ENCODE data around the gene ACP2.

DNA sequence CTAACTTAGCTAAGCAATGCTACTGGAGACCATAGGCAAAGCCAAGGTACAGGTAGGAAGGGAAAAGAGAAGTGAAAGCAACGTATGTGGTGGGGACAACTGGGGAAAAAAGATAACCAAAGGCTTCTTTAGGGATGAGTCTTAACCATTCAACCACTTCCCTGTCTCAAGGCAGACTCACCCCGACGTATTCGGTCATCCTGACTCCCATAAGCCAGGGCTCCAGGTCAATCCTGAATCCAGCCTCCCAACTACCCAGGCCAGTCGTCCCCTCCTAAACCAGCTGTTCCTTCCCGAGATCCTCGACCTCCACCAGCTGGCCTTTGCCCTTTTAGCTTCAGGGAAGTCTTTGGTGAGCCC, 330 bp downstream of the ACP2 start:
- no peak for TF ChIP-seq POLR2AphosphoS5 (IDR thresholded peaks at IDR 0.05; ENCODE audit: low read depth, low read length)
- no peak for TF ChIP-seq POLR2A (IDR thresholded peaks at IDR 0.05; ENCODE audit: low read depth, low read length)
